BE2C (cell line): ENCODE results near the gene EPG5.

ENCODE experiments used
- DNase-seq: peaks from one replicate; pipeline ENCODE4 v3.0.0-alpha.2; 2020
- H3K27me3 ChIP-seq: fragments of 250-450 bp; sonication (Bioruptor Pico); 2 replicates; pipeline ENCODE4 v1.5.1; 2020; ENCODE audit warnings: mild to moderate bottlenecking
- H3K36me3 ChIP-seq: fragments of 250-450 bp; sonication (Bioruptor Pico); 2 replicates; pipeline ENCODE4 v1.5.1; 2020; ENCODE audit warnings: mild to moderate bottlenecking
- H3K4me1 ChIP-seq: fragments of 250-450 bp; sonication (Bioruptor Pico); 2 replicates; pipeline ENCODE4 v1.5.1; 2020
- H3K4me3 ChIP-seq: 2 replicates; pipeline ENCODE4 v1.5.1; 2011; ENCODE audit warnings: low read depth, low read length
- H3K9me3 ChIP-seq: fragments of 250-450 bp; sonication (Bioruptor Pico); 2 replicates; pipeline ENCODE4 v1.5.1; 2020
- TF ChIP-seq, protein P1 (sequence below): IDR thresholded peaks from 2 replicates; pipeline ENCODE4 v1.5.1; 2012; ENCODE audit warnings: mild to moderate bottlenecking, low read depth, low read length

The EPG5 gene

DNA sequence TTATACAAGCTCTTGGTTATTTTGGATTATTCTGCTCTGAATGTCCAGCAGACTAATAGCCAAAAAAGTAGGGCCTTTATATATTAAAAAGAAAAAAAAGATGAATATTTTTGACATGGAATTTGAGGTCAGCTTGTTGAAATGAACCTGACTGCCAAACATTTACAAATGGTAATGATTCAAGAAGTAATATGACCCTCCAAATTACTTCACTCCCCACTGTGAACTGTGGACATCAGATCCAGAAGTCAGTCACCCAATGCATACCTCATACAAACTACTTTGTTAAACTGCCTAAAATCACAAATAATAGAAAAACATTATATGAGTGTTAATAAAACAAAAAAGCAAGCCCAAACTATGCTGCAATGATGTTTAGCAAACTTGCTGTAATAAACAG is 10.0 kb downstream of the EPG5 start:
- DNase-seq: no peak
- H3K4me3 ChIP-seq: no peak overlapping the region
- no peaks in the 10 kb centered on the region for H3K4me1 ChIP-seq

DNA sequence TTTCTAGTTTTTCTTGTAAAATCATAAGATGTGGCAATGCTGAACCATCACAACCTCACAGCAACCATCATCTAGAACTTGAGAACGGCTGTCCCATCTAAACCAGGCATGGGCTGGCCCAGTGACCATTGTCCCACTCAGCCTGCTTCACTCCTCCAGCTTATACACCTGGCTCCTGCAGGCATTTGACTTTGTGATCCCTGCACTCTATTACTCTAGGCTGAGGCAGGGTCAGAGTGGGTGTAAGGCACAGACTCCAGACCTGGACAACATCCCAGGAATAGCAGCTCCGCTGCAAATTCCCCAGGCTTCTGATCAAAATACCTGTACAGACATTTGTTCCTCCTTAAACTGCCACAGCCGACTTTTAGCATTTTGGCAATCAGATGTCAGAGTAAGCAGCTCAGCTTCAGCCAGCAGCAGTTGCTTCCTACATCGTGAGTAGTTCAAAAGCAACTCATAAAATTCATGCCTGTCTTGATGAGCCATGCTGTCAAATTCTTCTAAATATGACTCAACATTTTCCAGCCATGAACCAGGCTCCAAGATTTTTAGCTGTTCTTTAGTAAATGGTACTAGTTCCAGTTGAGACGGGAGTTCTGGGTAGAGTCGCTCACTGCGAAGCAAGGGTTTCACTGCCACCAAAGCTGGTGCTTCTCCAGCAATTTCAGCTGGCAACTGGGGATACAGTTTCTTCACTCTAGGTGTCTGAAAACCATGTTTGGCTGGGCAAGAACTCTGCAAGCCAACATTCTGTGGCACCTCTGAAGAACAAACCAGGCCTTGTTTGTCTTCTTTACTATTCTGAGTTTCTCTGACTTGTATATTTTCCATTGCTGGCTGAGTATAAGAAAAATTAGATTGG is 12.8 kb downstream of the EPG5 start:
- Histone ChIP-seq H3K4me1 (no peaks in the 10 kb centered on the region), H3K4me3 (no peak overlapping the region), H3K27me3 (no peaks in the 10 kb centered on the region), H3K36me3 (no peaks in the 10 kb centered on the region), H3K9me3 (no peaks in the 10 kb centered on the region)
- no peak for DNase-seq
- TF ChIP-seq, protein P1, sequence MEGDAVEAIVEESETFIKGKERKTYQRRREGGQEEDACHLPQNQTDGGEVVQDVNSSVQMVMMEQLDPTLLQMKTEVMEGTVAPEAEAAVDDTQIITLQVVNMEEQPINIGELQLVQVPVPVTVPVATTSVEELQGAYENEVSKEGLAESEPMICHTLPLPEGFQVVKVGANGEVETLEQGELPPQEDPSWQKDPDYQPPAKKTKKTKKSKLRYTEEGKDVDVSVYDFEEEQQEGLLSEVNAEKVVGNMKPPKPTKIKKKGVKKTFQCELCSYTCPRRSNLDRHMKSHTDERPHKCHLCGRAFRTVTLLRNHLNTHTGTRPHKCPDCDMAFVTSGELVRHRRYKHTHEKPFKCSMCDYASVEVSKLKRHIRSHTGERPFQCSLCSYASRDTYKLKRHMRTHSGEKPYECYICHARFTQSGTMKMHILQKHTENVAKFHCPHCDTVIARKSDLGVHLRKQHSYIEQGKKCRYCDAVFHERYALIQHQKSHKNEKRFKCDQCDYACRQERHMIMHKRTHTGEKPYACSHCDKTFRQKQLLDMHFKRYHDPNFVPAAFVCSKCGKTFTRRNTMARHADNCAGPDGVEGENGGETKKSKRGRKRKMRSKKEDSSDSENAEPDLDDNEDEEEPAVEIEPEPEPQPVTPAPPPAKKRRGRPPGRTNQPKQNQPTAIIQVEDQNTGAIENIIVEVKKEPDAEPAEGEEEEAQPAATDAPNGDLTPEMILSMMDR: no peak

More for the DNA sequence above, 10.0 kb downstream of the EPG5 start:
- Histone ChIP-seq H3K27me3 (no peaks in the 10 kb centered on the region), H3K9me3 (no peaks in the 10 kb centered on the region), H3K36me3 (no peaks in the 10 kb centered on the region)
- TF ChIP-seq, protein P1: no peak

DNA sequence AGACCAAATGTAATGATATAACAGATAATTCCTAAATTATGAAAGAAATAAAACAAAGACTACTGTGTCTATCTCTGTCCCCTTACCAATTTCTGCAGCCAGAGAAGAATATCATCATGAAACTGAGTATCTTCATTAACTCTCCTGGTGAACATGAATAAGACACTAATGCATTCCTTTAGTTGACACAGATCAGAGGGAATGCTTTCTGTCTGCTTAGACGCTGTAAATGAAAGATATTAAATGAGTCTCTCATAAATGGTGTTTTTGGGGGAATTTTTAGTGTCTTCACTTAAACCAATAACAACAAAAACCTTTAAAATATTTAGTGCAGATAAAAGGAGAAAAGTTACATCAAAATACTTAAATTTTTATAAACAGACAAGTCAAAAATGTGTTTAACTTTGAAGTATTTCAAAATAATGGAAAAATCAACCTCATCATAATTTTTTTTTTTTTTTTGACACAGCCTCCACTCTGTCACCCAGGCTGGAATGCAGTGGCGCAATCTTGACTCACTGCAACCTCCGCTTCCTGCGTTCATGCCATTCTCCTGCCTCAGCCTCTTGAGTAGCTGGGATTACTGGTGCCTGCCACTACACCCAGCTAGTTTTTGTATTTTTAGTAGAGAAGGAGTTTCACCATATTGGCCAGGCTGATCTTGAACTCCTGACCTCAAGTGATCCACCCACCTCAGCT is 16.0 kb downstream of the EPG5 start:
- no peaks in the 10 kb centered on the region for H3K27me3 ChIP-seq
- H3K4me1 ChIP-seq: no peaks in the 10 kb centered on the region
- no peak for DNase-seq
- H3K9me3 ChIP-seq: no peaks in the 10 kb centered on the region
- TF ChIP-seq, protein P1: no peak
- no peaks in the 10 kb centered on the region for H3K36me3 ChIP-seq
- H3K4me3 ChIP-seq: no peak overlapping the region

DNA sequence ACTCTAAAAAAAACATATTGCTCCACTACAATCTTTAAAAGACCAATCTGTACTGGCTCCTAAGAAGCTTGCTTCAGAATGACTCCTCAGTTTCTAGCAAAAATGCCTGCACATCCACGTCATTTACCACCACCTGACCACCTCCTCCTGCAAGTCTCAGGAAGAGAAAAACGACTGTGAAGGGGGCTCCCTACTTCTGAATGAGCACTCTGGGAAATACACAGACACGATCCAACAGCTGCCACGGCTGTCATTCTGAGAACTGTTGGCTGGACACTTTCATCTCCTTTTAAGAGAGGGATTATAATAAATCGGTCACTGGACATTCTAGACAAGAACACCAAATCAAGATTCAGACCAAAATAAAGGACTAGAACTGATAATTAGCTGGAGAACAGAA is 21.5 kb downstream of the EPG5 start:
- no peaks in the 10 kb centered on the region for H3K9me3 ChIP-seq
- H3K27me3 ChIP-seq: no peaks in the 10 kb centered on the region
- TF ChIP-seq, protein P1: no peak
- no peak overlapping the region for H3K4me3 ChIP-seq
- DNase-seq: no peak
- peaks cover 2% of the 10 kb centered on the region; the same call in 1 of the 2 replicates for H3K36me3 ChIP-seq
- no peaks in the 10 kb centered on the region for H3K4me1 ChIP-seq

DNA sequence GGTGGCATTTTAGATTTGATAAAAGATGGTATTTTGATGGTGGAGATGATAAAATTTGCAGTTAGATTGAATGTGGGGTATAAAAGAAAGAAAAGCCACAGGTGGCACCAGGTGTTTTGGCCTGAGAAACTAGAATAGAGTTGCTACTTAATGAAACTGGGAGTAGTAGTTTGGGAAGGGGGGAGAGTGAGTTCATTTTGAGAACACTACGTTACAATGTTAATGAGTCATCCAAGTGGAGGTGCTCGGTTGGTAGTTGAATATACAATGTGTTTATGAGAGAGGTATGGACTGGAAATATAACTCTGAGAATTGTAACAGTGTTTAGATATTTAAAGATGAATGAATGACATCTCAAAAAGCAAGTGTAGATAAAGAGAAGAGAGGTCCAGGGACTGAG is 26.4 kb downstream of the EPG5 start:
- Histone ChIP-seq H3K27me3 (no peaks in the 10 kb centered on the region), H3K4me3 (no peak overlapping the region), H3K36me3 (peaks cover 2% of the 10 kb centered on the region; the same call in 1 of the 2 replicates), H3K9me3 (no peaks in the 10 kb centered on the region), H3K4me1 (no peaks in the 10 kb centered on the region)
- DNase-seq: no peak
- TF ChIP-seq, protein P1: no peak

DNA sequence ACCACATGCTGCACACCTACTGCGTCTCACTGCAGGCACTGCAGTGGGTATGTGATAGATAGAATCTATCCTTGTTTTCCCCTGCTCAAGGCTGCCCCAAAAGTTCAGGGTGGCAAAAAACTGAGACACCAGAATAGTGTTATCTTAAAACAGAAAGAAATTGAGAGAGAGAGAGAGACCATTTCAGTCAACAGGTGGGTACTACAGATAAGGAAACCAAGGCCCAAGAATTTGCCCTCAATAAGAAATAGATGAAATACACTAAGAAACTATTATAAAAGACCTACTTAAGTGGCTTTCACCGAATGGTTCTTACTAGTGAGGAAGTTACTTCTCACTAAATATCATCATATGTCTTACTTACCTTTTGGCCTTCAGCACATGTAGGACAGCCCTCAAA is 27.9 kb downstream of the EPG5 start:
- H3K36me3 ChIP-seq: peaks cover 2% of the 10 kb centered on the region; the same call in 1 of the 2 replicates
- H3K9me3 ChIP-seq: no peaks in the 10 kb centered on the region
- no peaks in the 10 kb centered on the region for H3K4me1 ChIP-seq
- TF ChIP-seq, protein P1: no peak
- H3K4me3 ChIP-seq: no peak overlapping the region
- no peaks in the 10 kb centered on the region for H3K27me3 ChIP-seq
- DNase-seq: no peak
